HG03469 (cell line): ENCODE results near the gene RNF133.
"Not testable (repeated sequence)": the region's sequence is repeated elsewhere in the genome, so short reads cannot be mapped to it uniquely, and the experiment has no call there.

Experiments
- ATAC-seq: cut with Tn5 transposase; IDR thresholded peaks from one replicate; pipeline ENCODE4 v1.9.1; 2021; ENCODE audit warnings: mild to moderate bottlenecking, moderate library complexity, moderate number of reproducible peaks; ENCODE audit not compliant: unreplicated experiment

Gene RNF133

GRCh38 chr7:122691569-122692235 lies 7.2 kb downstream of the RNF133 start:
- ATAC-seq, result no peak

GRCh38 chr7:122689346-122690109 lies 9.4 kb downstream of the RNF133 start:
- ATAC-seq, result no peak

- ATAC-seq, result no peak
These were observed 10.4 kb downstream of the RNF133 start for GRCh38 chr7:122688400-122688998.

GRCh38 chr7:122686360-122686878 lies 12.5 kb downstream of the RNF133 start:
- no peak for ATAC-seq

- ATAC-seq, result no peak
These were observed 14.4 kb downstream of the RNF133 start for GRCh38 chr7:122684504-122684903.

- ATAC-seq, result no peak
These were observed 15.9 kb downstream of the RNF133 start for GRCh38 chr7:122682815-122683550.

- not testable (repeated sequence) for ATAC-seq
These were observed 17.7 kb downstream of the RNF133 start for GRCh38 chr7:122681186-122681585.

GRCh38 chr7:122679813-122680212 lies 19.1 kb downstream of the RNF133 start:
- ATAC-seq, result no peak

- not testable (repeated sequence) for ATAC-seq
These were observed 19.6 kb downstream of the RNF133 start for GRCh38 chr7:122679269-122679709.

- no peak for ATAC-seq
These were observed 21.8 kb downstream of the RNF133 start for GRCh38 chr7:122677149-122677548.

GRCh38 chr7:122676466-122676865 lies 22.5 kb downstream of the RNF133 start:
- ATAC-seq, result no peak

- ATAC-seq, result no peak
These were observed 23.3 kb downstream of the RNF133 start for GRCh38 chr7:122675621-122676020.

GRCh38 chr7:122675011-122675410 lies 23.9 kb downstream of the RNF133 start:
- no peak for ATAC-seq

- no peak for ATAC-seq
These were observed 24.4 kb downstream of the RNF133 start for GRCh38 chr7:122674502-122674901.

- no peak for ATAC-seq
These were observed 25.0 kb downstream of the RNF133 start for GRCh38 chr7:122673951-122674350.

- ATAC-seq, result no peak
These were observed 26.4 kb downstream of the RNF133 start for GRCh38 chr7:122672536-122672935.

- no peak for ATAC-seq
These were observed 35.2 kb downstream of the RNF133 start for GRCh38 chr7:122663733-122664132.

- no peak for ATAC-seq
These were observed 40.1 kb downstream of the RNF133 start for GRCh38 chr7:122658856-122659255.

GRCh38 chr7:122653685-122654084 lies 45.2 kb downstream of the RNF133 start:
- ATAC-seq, result no peak

- ATAC-seq, result no peak
These were observed 46.0 kb downstream of the RNF133 start for GRCh38 chr7:122652876-122653275.

GRCh38 chr7:122651451-122651850 lies 47.5 kb downstream of the RNF133 start:
- no peak for ATAC-seq
